ENCODE measurements around the gene POLE3. TPM values are rescaled to one million over a fixed set of nuclear protein-coding genes. Genes with fewer than 3 reads are reported as not detected.
A peak's percentile ranks its signal among the peaks of the same experiment; 100 is the strongest.
"Not testable (repeated sequence)": the region's sequence is repeated elsewhere in the genome, so short reads cannot be mapped to it uniquely, and the experiment has no call there.

Gene POLE3
- total RNA-seq, 2 donors from 2014 or later: 46.6 to 63.7 TPM

- H3K4me1 Mint-ChIP-seq; ATAC-seq; H3K27ac Mint-ChIP-seq; H3K36me3 Mint-ChIP-seq (ENCODE audit: low read depth); H3K4me3 Mint-ChIP-seq; H3K27me3 Mint-ChIP-seq; H3K9me3 ChIP-seq (ENCODE audit: control insufficient read depth, low read length, poor library complexity, severe bottlenecking); DNase-seq: not testable (repeated sequence)
Observed at GRCh38 chr9:113365652-113366051, 44.8 kb downstream of the POLE3 start.

GRCh38 chr9:113364951-113365350 is 45.5 kb downstream of the POLE3 start:
- Mint-ChIP-seq H3K4me1 (peaks cover 10% of the 10 kb centered on the region), H3K36me3 (ENCODE audit: low read depth) (peaks cover 2% of the 10 kb centered on the region), H3K27ac (no peak overlapping the region), H3K27me3 (peaks cover 9% of the 10 kb centered on the region), H3K4me3 (no peak overlapping the region)
- no peaks in the 10 kb centered on the region for H3K9me3 ChIP-seq (ENCODE audit: control insufficient read depth, low read length, poor library complexity, severe bottlenecking)
- no peak for DNase-seq
- no peak for ATAC-seq

DNA sequence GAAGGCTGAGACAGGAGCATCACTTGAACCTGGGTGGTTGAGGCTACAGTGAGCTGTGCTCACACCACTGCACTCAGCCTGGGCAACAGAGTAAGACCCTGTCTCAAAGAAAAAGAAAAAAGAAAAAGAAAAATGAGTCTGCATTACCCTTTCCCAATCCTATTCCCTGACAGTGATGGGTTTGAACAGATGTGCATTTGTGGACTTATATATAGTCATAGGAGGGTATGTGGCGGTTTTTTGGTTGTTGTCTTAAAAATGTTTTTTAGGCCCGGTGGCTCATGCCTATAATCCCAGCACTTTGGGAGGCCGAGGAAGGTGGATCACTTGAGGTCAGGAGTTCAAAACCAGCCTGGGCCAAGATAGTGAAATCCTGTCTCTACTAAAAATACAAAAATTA is 47.1 kb downstream of the POLE3 start:
- no peaks in the 10 kb centered on the region for H3K9me3 ChIP-seq (ENCODE audit: control insufficient read depth, low read length, poor library complexity, severe bottlenecking)
- H3K27me3 Mint-ChIP-seq: peaks cover 14% of the 10 kb centered on the region
- DNase-seq (no peak), ATAC-seq (no peak)
- no peak overlapping the region for H3K27ac Mint-ChIP-seq
- peaks cover 8% of the 10 kb centered on the region for H3K4me1 Mint-ChIP-seq
- peaks cover 2% of the 10 kb centered on the region for H3K36me3 Mint-ChIP-seq (ENCODE audit: low read depth)
- H3K4me3 Mint-ChIP-seq: no peak overlapping the region

DNA sequence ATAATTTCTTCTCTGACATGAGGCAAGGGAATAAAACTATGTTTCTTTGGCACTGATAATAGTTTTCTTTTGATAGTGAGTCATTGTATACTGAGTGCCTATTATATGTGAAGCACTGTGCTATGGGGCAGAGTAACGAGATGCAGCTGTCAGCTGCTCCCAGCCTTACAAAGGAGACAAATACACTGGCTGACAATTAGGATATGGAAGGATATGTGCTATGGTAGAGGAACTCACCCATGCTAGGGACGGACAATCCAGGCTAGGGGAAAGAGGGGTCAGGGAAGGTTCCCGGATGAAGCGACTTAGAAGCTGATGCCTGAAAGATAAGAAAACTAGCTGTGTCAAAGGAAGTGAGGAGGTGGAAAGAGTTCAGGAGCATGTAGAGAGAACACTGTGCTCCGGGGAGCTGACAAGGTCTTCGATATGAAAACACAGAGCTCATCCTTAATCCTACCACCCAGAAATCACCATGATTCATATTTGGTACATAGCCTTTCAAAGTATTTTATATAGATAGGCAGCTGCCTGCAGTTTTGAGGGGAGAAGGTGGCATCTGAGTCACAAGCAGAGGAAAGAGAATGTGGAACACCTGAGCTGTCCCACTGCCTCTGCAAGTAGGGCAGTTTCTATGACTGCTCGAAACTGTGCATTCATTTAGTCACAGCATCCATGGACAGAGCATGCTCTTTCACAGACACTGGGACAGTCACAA is 49.0 kb downstream of the POLE3 start:
- Mint-ChIP-seq H3K36me3 (ENCODE audit: low read depth) (peaks cover 2% of the 10 kb centered on the region), H3K27me3 (peaks cover 20% of the 10 kb centered on the region), H3K27ac (peak overlapping the region; percentile 29), H3K4me3 (no peak overlapping the region), H3K4me1 (peaks cover 10% of the 10 kb centered on the region)
- H3K9me3 ChIP-seq (ENCODE audit: control insufficient read depth, low read length, poor library complexity, severe bottlenecking): no peaks in the 10 kb centered on the region
- no peak for DNase-seq
- no peak for ATAC-seq

GRCh38 chr9:113360242-113360842 is 50.1 kb downstream of the POLE3 start:
- H3K4me3 Mint-ChIP-seq: no peak overlapping the region
- peaks cover 2% of the 10 kb centered on the region for H3K36me3 Mint-ChIP-seq (ENCODE audit: low read depth)
- ATAC-seq: no peak
- no peaks in the 10 kb centered on the region for H3K9me3 ChIP-seq (ENCODE audit: control insufficient read depth, low read length, poor library complexity, severe bottlenecking)
- no peak overlapping the region for H3K27ac Mint-ChIP-seq
- DNase-seq: no peak
- peaks cover 10% of the 10 kb centered on the region for H3K4me1 Mint-ChIP-seq
- peaks cover 31% of the 10 kb centered on the region for H3K27me3 Mint-ChIP-seq

GRCh38 chr9:113359385-113359784 is 51.1 kb downstream of the POLE3 start:
- no peaks in the 10 kb centered on the region for H3K9me3 ChIP-seq (ENCODE audit: control insufficient read depth, low read length, poor library complexity, severe bottlenecking)
- Mint-ChIP-seq H3K27ac (no peak overlapping the region), H3K4me1 (peaks cover 10% of the 10 kb centered on the region), H3K4me3 (no peak overlapping the region), H3K27me3 (peaks cover 33% of the 10 kb centered on the region), H3K36me3 (ENCODE audit: low read depth) (peaks cover 2% of the 10 kb centered on the region)
- ATAC-seq (no peak), DNase-seq (no peak)

Other genes with a start within 250 kb of the POLE3 start
- 10 to 100 TPM; 19.3 to 24.0 TPM for gene FKBP15, start 189.4 kb downstream of the POLE3 start, total RNA-seq
- gene SLC31A1, start 189.1 kb downstream of the POLE3 start, total RNA-seq: 1 to 10 TPM; 2.3 to 4.0 TPM
- 10 to 100 TPM; 20.2 to 22.8 TPM for gene CDC26, start 135.1 kb downstream of the POLE3 start, total RNA-seq
- 10 to 100 TPM; 17.0 to 17.8 TPM for gene PRPF4, start 135.0 kb downstream of the POLE3 start, total RNA-seq
- gene RNF183, start 107.3 kb downstream of the POLE3 start, total RNA-seq: not detected
- under 1 TPM; 0.82 to 0.86 TPM for gene WDR31, start 70.4 kb downstream of the POLE3 start, total RNA-seq
- under 1 TPM in 1 of 2 donors, not detected in 1; 0.32 TPM for gene BSPRY, start 61.1 kb downstream of the POLE3 start, total RNA-seq
- gene HDHD3, start 33.7 kb downstream of the POLE3 start, total RNA-seq: 10 to 100 TPM; 13.9 to 14.6 TPM
- 10 to 100 TPM; 19.3 to 21.8 TPM for gene ALAD, start 9.4 kb downstream of the POLE3 start, total RNA-seq
- under 1 TPM; 0.47 to 0.65 TPM for gene C9orf43, start 72 bp upstream of the POLE3 start, total RNA-seq
- gene RGS3, start 53.1 kb upstream of the POLE3 start, total RNA-seq: 10 to 100 TPM; 17.4 to 22.0 TPM

All from T-helper 17 cell (primary cell).